H9 (cell line): ENCODE data around the gene NBPF26. TPM values are rescaled to one million over a fixed set of nuclear protein-coding genes. Genes with fewer than 3 reads are reported as not detected.
"Not testable (repeated sequence)": the region's sequence is repeated elsewhere in the genome, so short reads cannot be mapped to it uniquely, and the experiment has no call there.

Source experiments
- DNase-seq: peaks from one replicate; pipeline ENCODE4 v3.0.0-alpha.2; 2017
- H2AFZ ChIP-seq: one replicate; pipeline ENCODE4 v1.6.1; 2013; ENCODE audit warnings: mild to moderate bottlenecking, low read length, control low read depth, moderate library complexity
- H2AK5ac ChIP-seq: 2 replicates; pipeline ENCODE4 v1.6.1; 2013; ENCODE audit warnings: low read length, control low read depth, mixed read lengths; ENCODE audit not compliant: insufficient read length
- H2BK120ac ChIP-seq: one replicate; pipeline ENCODE4 v1.6.1; 2013; ENCODE audit warnings: low read depth, mild to moderate bottlenecking, low read length, control low read depth, inconsistent platforms; ENCODE audit not compliant: poor library complexity, severe bottlenecking
- H2BK12ac ChIP-seq: 2 replicates; pipeline ENCODE4 v1.6.1; 2013; ENCODE audit warnings: low read length, control low read depth, mixed read lengths, low read depth; ENCODE audit not compliant: insufficient read length
- H2BK15ac ChIP-seq: 2 replicates; pipeline ENCODE4 v1.6.1; 2013; ENCODE audit warnings: low read depth, low read length, control low read depth
- H2BK20ac ChIP-seq: one replicate; pipeline ENCODE4 v1.6.1; 2013; ENCODE audit warnings: low read depth, mild to moderate bottlenecking, low read length, control low read depth, inconsistent platforms; ENCODE audit not compliant: poor library complexity, severe bottlenecking
- H2BK5ac ChIP-seq: 2 replicates; pipeline ENCODE4 v1.6.1; 2013; ENCODE audit warnings: low read length, control low read depth, mixed read lengths; ENCODE audit not compliant: insufficient read length
- H3K14ac ChIP-seq: 2 replicates; pipeline ENCODE4 v1.6.1; 2013; ENCODE audit warnings: low read length, control low read depth; ENCODE audit not compliant: insufficient read depth
- H3K18ac ChIP-seq: 2 replicates; pipeline ENCODE4 v1.6.1; 2013; ENCODE audit warnings: low read depth, mild to moderate bottlenecking, mixed read lengths, low read length, control low read depth; ENCODE audit not compliant: insufficient read length
- H3K23ac ChIP-seq: 2 replicates; pipeline ENCODE4 v1.6.1; 2013; ENCODE audit warnings: low read length, control low read depth, mixed read lengths, low read depth; ENCODE audit not compliant: insufficient read length
- H3K23me2 ChIP-seq: 2 replicates; pipeline ENCODE4 v1.6.1; 2013; ENCODE audit warnings: low read depth, mild to moderate bottlenecking, mixed read lengths, low read length, control low read depth; ENCODE audit not compliant: insufficient read length, poor library complexity, severe bottlenecking
- H3K27ac ChIP-seq: 2 replicates; pipeline ENCODE4 v1.5.1; 2013; ENCODE audit warnings: low read length, control low read depth, mixed read lengths, low read depth; ENCODE audit not compliant: insufficient read length
- H3K27me3 ChIP-seq: 2 replicates; pipeline ENCODE4 v1.6.1; 2013; ENCODE audit warnings: low read length, control low read depth, inconsistent platforms; ENCODE audit not compliant: insufficient read depth
- H3K4ac ChIP-seq: 2 replicates; pipeline ENCODE4 v1.6.1; 2013; ENCODE audit warnings: low read depth, mild to moderate bottlenecking, control low read depth, inconsistent platforms, low read length, moderate library complexity
- H3K4me1 ChIP-seq: 2 replicates; pipeline ENCODE4 v1.6.1; 2013; ENCODE audit warnings: low read length, control low read depth, inconsistent platforms; ENCODE audit not compliant: insufficient read depth
- H3K4me2 ChIP-seq: 2 replicates; pipeline ENCODE4 v1.6.1; 2013; ENCODE audit warnings: low read length, control low read depth, mixed read lengths; ENCODE audit not compliant: insufficient read length, insufficient read depth
- H3K56ac ChIP-seq: 2 replicates; pipeline ENCODE4 v1.6.1; 2013; ENCODE audit warnings: low read depth, mild to moderate bottlenecking, mixed read lengths, low read length, control low read depth; ENCODE audit not compliant: insufficient read length
- H3K79me1 ChIP-seq: 2 replicates; pipeline ENCODE4 v1.6.1; 2013; ENCODE audit warnings: low read depth, mild to moderate bottlenecking, moderate library complexity, low read length, control low read depth, inconsistent platforms; ENCODE audit not compliant: insufficient read depth, poor library complexity, severe bottlenecking
- H3K79me2 ChIP-seq: 2 replicates; pipeline ENCODE4 v1.6.1; 2013; ENCODE audit warnings: low read length, control low read depth, inconsistent platforms; ENCODE audit not compliant: insufficient read depth
- H3K9ac ChIP-seq: 2 replicates; pipeline ENCODE4 v1.6.1; 2013; ENCODE audit warnings: low read length, control low read depth, mixed read lengths; ENCODE audit not compliant: insufficient read length; ENCODE audit errors: extremely low read depth
- H3K9me3 ChIP-seq: one replicate; pipeline ENCODE4 v1.6.1; 2013; ENCODE audit warnings: low read depth, low read length, inconsistent platforms; ENCODE audit not compliant: control insufficient read depth
- H3T11ph ChIP-seq: one replicate; pipeline ENCODE4 v1.6.1; 2013; ENCODE audit warnings: mild to moderate bottlenecking, low read length, control low read depth, inconsistent platforms
- H4K20me1 ChIP-seq: one replicate; pipeline ENCODE4 v1.6.1; 2013; ENCODE audit not compliant: control insufficient read depth, insufficient read length, insufficient read depth
- H4K5ac ChIP-seq: 2 replicates; pipeline ENCODE4 v1.6.1; 2013; ENCODE audit warnings: low read depth, mild to moderate bottlenecking, mixed read lengths, low read length, control low read depth; ENCODE audit not compliant: insufficient read length
- H4K8ac ChIP-seq: replicated peaks from 2 replicates; pipeline ENCODE4 v1.6.1; 2013; ENCODE audit warnings: low read length, control low read depth, mixed read lengths, low read depth; ENCODE audit not compliant: insufficient read length
- H4K91ac ChIP-seq: 2 replicates; pipeline ENCODE4 v1.6.1; 2013; ENCODE audit warnings: low read depth, mild to moderate bottlenecking, moderate library complexity, mixed read lengths, low read length, control low read depth; ENCODE audit not compliant: insufficient read length
- H3K27ac Mint-ChIP-seq, 3 experiments: 2 replicates in 2 of 3; 3 replicates in 1 of 3; pipeline ENCODE4 v1.8.0; 2020 to 2021; ENCODE audit warnings: mixed read lengths in 3 of 3, mild to moderate bottlenecking in 1 of 3, moderate library complexity in 1 of 3
- H3K27me3 Mint-ChIP-seq: 2 replicates; pipeline ENCODE4 v1.8.0; 2021; ENCODE audit warnings: low read depth, mild to moderate bottlenecking, moderate library complexity, mixed read lengths
- H3K36me3 Mint-ChIP-seq, 3 experiments: 2 replicates in 2 of 3; 3 replicates in 1 of 3; pipeline ENCODE4 v1.8.0; 2020 to 2021; ENCODE audit warnings: low read depth in 3 of 3, mixed read lengths in 3 of 3; ENCODE audit not compliant: insufficient read depth in 1 of 3
- H3K4me1 Mint-ChIP-seq, 2 experiments: 2 replicates each; pipeline ENCODE4 v1.8.0; 2020; ENCODE audit warnings: mixed read lengths in 2 of 2
- H3K4me3 Mint-ChIP-seq, 2 experiments: 2 replicates in 1 of 2; 3 replicates in 1 of 2; pipeline ENCODE4 v1.8.0; 2020 to 2021; ENCODE audit warnings: mild to moderate bottlenecking in 2 of 2, mixed read lengths in 2 of 2, moderate library complexity in 1 of 2
- H3K9me3 Mint-ChIP-seq, 2 experiments: 2 replicates in 1 of 2; 3 replicates in 1 of 2; pipeline ENCODE4 v1.8.0; 2020; ENCODE audit warnings: mild to moderate bottlenecking in 2 of 2, mixed read lengths in 2 of 2, moderate library complexity in 1 of 2
- WGBS: extraction: QIAGEN DNeasy Blood & Tissue Kit; methylation state at CpG from one replicate; pipeline ENCODE4 v1.1.7; 2013; ENCODE audit warnings: missing lambda C conversion rate, low lambda C conversion rate, mixed read lengths; ENCODE audit not compliant: insufficient read length; ENCODE audit errors: extremely low coverage; 5-methylcytosine and 5-hydroxymethylcytosine counted together
- total RNA-seq: library from RNA; stranded (reverse); gene quantifications from 2 replicates; pipeline ENCODE4 v1.2.1, GENCODE V29; 2021

Gene NBPF26
- total RNA-seq, 1 experiment from 2014 or later: 9.9 TPM

DNA sequence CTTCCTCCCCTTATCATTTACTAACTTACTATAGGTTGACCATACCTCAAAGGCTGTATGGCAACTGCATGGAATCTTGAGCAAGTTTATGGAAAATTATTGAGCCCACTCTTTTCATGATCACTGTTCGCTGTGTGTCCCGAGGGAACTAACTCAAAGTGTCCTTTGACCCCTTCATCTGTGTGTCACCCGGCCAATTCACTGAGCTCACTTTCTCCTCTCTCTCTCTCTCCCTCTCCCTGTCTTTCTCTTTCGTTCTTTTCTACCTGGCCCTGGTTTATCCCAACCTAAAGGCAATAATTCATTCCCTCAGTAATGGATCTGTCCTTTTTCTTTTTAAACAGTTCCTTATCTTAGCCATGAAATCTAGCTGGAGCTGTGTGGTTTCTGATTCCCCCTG is 102.9 kb downstream of the NBPF26 start:
- H3K56ac ChIP-seq, H3K27me3 Mint-ChIP-seq, H2BK12ac ChIP-seq, H3K9me3 ChIP-seq, H3K27ac Mint-ChIP-seq, H3K4me1 Mint-ChIP-seq, H3K79me1 ChIP-seq, H3K14ac ChIP-seq, H3K4ac ChIP-seq, H2BK5ac ChIP-seq, H2BK20ac ChIP-seq, H3K23me2 ChIP-seq, H3K4me2 ChIP-seq, H2AFZ ChIP-seq, H3K9ac ChIP-seq, H3K4me1 ChIP-seq, H4K8ac ChIP-seq, H2BK15ac ChIP-seq, H3K36me3 Mint-ChIP-seq, H4K91ac ChIP-seq, H3K18ac ChIP-seq, H2AK5ac ChIP-seq, H3K27ac ChIP-seq, DNase-seq, H3K9me3 Mint-ChIP-seq, H4K20me1 ChIP-seq, H4K5ac ChIP-seq, H3K4me3 Mint-ChIP-seq, H3T11ph ChIP-seq, H2BK120ac ChIP-seq, H3K27me3 ChIP-seq, H3K23ac ChIP-seq, H3K79me2 ChIP-seq: not testable (repeated sequence)
- no CpG with 5 or more reads among the region's 4 CpGs for WGBS
